ENCODE measurements around the gene PHF21A.

Gene PHF21A

GRCh38 chr11:45884596-45885185, 236.6 kb downstream of the PHF21A start:
- no peak for DNase-seq (ENCODE audit: low read depth)
